Thyroid gland (tissue), 4 donors: ENCODE data around the gene PAQR5. TPM values are rescaled to one million over a fixed set of nuclear protein-coding genes. Genes with fewer than 3 reads are reported as not detected.
A peak's percentile ranks its signal among the peaks of the same experiment; 100 is the strongest.
"Not testable (repeated sequence)": the region's sequence is repeated elsewhere in the genome, so short reads cannot be mapped to it uniquely, and the experiment has no call there.

Experiments
- DNase-seq, 2 donors: peaks; one replicate each; pipeline ENCODE4 v3.0.0-alpha.2; 2019
- H3K27ac ChIP-seq, 3 donors: fragments of 200-600 bp; sonication (generic); 1 replicate in 2 of 3; 2 replicates in 1 of 3; pipeline ENCODE4 v1.5.1; 2016 to 2019; ENCODE audit warnings: mild to moderate bottlenecking in 1 of 3, moderate library complexity in 1 of 3
- H3K27me3 ChIP-seq: fragments of 200-600 bp; sonication (generic); one replicate; pipeline ENCODE4 v1.5.1; 2019
- H3K36me3 ChIP-seq, 2 donors: fragments of 200-600 bp; sonication (generic); one replicate each; pipeline ENCODE4 v1.5.1; 2016 to 2019
- H3K4me1 ChIP-seq, 2 donors: fragments of 200-600 bp; sonication (generic); one replicate each; pipeline ENCODE4 v1.5.1; 2017 to 2019
- H3K4me3 ChIP-seq, 3 donors: fragments of 200-600 bp; sonication (generic); replicated peaks in 1 of 3; 1 replicate in 2 of 3; 2 replicates in 1 of 3; pipeline ENCODE4 v1.5.1; 2016; ENCODE audit warnings: mild to moderate bottlenecking in 1 of 3
- H3K9me3 ChIP-seq: fragments of 200-600 bp; sonication (generic); one replicate; pipeline ENCODE4 v1.5.1; 2017
- POLR2A ChIP-seq, 2 donors: fragments of 450-650 bp; IDR thresholded peaks; one replicate each; pipeline ENCODE4 v1.6.1; 2017; ENCODE audit warnings: antibody characterized with exemption in 2 of 2, mild to moderate bottlenecking in 2 of 2, moderate library complexity in 1 of 2
- WGBS, 2 donors: methylation state at CpG; one replicate each; pipeline ENCODE4 v1.1.5; 2017; 5-methylcytosine and 5-hydroxymethylcytosine counted together
- intact Hi-C: fragments of 100-400 bp; cut with DNase I; formaldehyde crosslinking; loops from one replicate; pipeline ENCODE4 v1.15.1; 2023
- total RNA-seq, 4 donors: library from RNA; depleted of rRNA; stranded (reverse); fragments of >200 nt; gene quantifications; one replicate each; pipeline ENCODE4 v1.2.3, GENCODE V29; 2016
- TF ChIP-seq, protein P1 (sequence below), 6 experiments: fragments of 200-600 bp in 3 of 6; fragments of 450-650 bp in 3 of 6; sonication (generic) in 3 of 6; IDR thresholded peaks; one replicate each; pipeline ENCODE4 v1.5.1; 2016 to 2019; ENCODE audit warnings: antibody characterized with exemption in 6 of 6, mild to moderate bottlenecking in 2 of 6, inconsistent platforms in 1 of 6, moderate library complexity in 1 of 6

The PAQR5 gene
- total RNA-seq, 4 donors from 2014 or later: 0.24 to 1.5 (median 0.65) TPM

DNA sequence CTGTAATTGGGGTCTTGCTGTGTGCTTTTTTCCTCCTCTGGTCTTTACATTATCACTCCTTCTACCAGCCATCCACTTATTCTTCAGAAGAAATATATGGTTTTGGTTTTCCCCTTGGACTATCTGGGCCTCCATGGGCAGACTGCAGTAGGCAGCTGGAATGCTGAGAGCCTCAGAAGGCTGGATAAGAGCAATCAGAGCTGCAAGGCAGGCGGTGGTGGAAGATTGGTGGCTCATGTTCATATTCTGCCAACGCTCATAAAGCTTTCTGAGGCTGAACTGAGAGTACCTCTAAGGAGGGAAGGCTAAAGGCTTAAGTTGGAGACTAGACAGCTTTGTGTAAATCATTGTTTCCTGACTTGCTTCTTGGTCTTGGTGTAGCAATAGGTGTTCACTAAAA, 148.2 kb downstream of the PAQR5 start:
- WGBS, 2 donors: 52 to 72% methylated on average over 2 of the region's 2 CpGs
- Histone ChIP-seq H3K4me3 (no peak overlapping the region), H3K9me3 (no peaks in the 10 kb centered on the region), H3K36me3 (no peaks in the 10 kb centered on the region), H3K27ac (no peak overlapping the region), H3K27me3 (no peaks in the 10 kb centered on the region), H3K4me1 (peaks cover 0 to 2% of the 10 kb centered on the region in 2 donors)
- intact Hi-C loops: no loop called here
- no peak for DNase-seq
- no peak for TF ChIP-seq POLR2A (IDR thresholded peaks at IDR 0.05)
- TF ChIP-seq, protein P1, sequence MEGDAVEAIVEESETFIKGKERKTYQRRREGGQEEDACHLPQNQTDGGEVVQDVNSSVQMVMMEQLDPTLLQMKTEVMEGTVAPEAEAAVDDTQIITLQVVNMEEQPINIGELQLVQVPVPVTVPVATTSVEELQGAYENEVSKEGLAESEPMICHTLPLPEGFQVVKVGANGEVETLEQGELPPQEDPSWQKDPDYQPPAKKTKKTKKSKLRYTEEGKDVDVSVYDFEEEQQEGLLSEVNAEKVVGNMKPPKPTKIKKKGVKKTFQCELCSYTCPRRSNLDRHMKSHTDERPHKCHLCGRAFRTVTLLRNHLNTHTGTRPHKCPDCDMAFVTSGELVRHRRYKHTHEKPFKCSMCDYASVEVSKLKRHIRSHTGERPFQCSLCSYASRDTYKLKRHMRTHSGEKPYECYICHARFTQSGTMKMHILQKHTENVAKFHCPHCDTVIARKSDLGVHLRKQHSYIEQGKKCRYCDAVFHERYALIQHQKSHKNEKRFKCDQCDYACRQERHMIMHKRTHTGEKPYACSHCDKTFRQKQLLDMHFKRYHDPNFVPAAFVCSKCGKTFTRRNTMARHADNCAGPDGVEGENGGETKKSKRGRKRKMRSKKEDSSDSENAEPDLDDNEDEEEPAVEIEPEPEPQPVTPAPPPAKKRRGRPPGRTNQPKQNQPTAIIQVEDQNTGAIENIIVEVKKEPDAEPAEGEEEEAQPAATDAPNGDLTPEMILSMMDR (IDR thresholded peaks at IDR 0.05): no peak

DNA sequence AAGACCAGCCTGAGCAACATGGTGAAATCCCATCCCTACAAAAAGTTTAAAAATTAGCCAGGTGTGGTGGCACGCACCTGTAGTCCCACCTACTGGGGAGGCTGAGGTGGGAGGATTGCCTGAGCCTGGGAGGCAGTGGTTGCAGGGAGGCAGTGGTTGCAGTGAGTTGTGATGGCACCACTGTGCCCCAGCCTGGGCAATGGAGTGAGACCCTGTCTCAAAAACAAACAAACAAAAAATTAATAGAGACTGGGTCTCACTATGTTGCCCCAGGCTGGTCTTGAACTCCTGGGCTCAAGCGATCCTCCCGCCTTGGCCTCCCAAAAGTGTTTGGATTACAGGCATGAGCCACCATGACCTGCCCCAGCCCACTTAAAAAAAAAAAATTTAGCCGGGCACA, 151.5 kb downstream of the PAQR5 start:
- 92 to 100% methylated on average over 4 of the region's 4 CpGs for WGBS, 2 donors
- H3K27ac ChIP-seq, H3K4me3 ChIP-seq, H3K9me3 ChIP-seq, DNase-seq, H3K27me3 ChIP-seq, H3K36me3 ChIP-seq, intact Hi-C loops: not testable (repeated sequence)
- peaks cover 11 to 22% of the 10 kb centered on the region in 2 donors for H3K4me1 ChIP-seq

DNA sequence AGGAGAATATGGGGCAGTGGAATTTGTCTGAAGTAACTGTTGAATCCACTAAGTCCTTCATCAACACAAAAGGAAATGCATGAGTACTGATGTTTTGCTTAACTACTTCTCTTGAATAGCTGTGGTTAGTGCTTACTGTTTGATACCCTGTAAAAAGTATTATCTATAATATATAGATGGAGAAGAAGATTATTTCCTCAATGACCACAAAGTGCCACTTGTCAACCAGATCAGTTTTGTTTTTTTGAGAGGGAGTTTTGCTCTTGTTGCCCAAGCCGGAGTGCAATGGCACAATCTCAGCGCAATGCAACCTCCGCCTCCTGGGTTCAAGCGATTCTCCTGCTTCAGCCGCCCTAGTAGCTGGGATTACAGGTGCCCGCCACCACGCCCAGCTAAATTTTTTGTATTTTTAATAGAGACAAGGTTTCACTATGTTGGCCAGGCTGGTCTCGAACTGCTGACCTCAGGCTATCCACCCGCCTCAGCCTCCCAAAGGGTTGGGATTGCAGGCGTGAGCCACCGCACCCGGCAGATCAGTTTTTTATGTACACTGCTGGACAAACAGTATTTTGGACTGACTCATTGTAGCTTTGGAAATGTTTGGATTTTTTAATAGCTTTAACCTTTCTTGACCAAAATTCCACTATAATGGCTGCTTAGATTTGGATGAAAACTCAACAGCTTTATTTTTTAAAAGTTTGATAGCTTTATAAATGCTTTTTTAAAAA, 152.4 kb downstream of the PAQR5 start:
- H3K36me3 ChIP-seq: peaks cover 8 to 10% of the 10 kb centered on the region in 2 donors
- H3K9me3 ChIP-seq: no peaks in the 10 kb centered on the region
- H3K27me3 ChIP-seq: no peaks in the 10 kb centered on the region
- 93 to 95% methylated on average over 12 of the region's 12 CpGs for WGBS, 2 donors
- no peak for DNase-seq
- no peak overlapping the region for H3K4me3 ChIP-seq
- no peak overlapping the region for H3K27ac ChIP-seq
- intact Hi-C loops: no loop called here
- TF ChIP-seq, protein P1 (IDR thresholded peaks at IDR 0.05): no peak
- TF ChIP-seq POLR2A (IDR thresholded peaks at IDR 0.05): no peak
- H3K4me1 ChIP-seq: peaks cover 11 to 26% of the 10 kb centered on the region in 2 donors

DNA sequence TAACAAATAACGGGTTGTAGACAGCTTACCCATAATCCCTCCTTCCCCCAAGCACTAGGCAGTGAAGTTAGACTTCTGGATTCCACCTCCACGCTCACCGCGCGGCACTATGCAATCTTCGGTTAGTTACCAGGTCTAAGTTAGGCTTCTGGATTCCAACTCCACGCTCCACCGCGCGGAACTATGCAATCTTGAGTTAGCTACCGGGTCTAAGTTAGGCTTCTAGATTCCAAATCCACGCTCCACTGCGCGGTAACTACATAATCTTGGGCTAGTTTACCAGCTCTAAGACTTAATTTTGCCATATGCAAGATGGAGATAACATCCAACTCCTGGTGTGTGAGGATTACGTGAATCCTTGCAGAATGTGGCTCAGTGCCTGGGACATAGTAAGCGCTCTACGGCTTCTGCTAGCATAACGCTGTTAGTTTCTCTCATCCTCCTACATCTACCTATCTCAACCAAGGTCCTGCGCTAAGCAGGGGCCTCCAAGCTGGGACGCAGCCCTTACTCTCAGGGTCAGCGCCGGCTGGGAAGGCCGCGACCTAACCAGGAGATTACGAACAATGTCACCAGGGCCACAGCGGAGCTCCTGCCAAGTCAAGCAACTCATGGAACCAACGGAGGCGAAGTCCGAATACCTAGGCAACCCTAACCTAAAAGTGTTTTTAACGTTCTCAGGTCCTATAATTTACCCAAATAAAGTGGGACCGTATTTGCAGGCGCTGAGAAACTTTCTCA, 153.4 kb downstream of the PAQR5 start:
- no peak for DNase-seq
- intact Hi-C loops: no loop called here
- Histone ChIP-seq H3K4me1 (peaks cover 11 to 26% of the 10 kb centered on the region in 2 donors), H3K27ac (peak overlapping the region; percentile 81 to 91 (median 89)), H3K36me3 (peaks cover 14 to 15% of the 10 kb centered on the region in 2 donors), H3K4me3 (peak overlapping the region; percentile 22 to 99 (median 96)), H3K27me3 (no peaks in the 10 kb centered on the region), H3K9me3 (no peaks in the 10 kb centered on the region)
- 16% methylated on average over 31 to 32 of the region's 32 CpGs for WGBS, 2 donors
- TF ChIP-seq, protein P1 (IDR thresholded peaks at IDR 0.05): no peak
- TF ChIP-seq POLR2A (IDR thresholded peaks at IDR 0.05): no peak

DNA sequence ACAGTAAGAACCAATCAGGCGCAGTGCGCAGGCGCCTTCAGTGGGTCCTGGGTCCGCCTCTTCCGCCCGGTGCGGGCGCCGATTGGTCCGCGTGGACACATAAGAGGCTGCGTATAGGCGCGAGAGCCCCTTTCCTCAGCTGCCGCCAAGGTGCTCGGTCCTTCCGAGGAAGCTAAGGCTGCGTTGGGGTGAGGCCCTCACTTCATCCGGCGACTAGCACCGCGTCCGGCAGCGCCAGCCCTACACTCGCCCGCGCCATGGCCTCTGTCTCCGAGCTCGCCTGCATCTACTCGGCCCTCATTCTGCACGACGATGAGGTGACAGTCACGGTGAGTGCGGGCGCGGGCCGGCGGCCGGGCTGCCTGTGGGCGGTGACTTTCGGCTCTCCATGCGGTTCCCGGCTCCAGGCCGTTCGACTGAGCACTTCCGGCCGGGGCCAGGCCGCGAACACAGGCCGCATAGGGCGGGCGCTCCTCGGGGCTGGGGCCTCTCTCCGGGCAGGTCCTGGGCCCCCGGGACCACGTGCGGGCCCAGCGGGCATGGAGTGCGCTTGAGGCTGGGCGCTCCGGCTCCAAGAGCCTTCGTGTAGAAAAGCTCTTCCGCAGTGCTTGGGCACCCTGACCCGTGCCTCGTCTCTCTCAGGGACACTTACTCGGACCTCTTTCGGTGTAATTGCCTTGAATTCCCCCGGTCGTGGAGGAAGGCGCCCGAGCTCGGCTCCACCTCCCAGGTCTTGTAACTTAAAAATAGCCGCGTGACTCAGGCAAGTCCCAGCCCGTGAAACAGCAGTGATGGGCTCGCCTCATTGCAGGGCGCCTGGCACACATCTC, 154.2 kb downstream of the PAQR5 start, which contains the start of gene RPLP1:
Gene RPLP1, plus strand, starts transcription at position 127 of the 830 bp plus-strand sequence. Its CDS starts 131 bp downstream, at position 258.
- Histone ChIP-seq H3K36me3 (peaks cover 14 to 15% of the 10 kb centered on the region in 2 donors), H3K27ac (peak within 1 kb of the TSS; percentile 81 to 91 (median 89)), H3K4me1 (peaks cover 11 to 26% of the 10 kb centered on the region in 2 donors), H3K27me3 (no peaks in the 10 kb centered on the region), H3K4me3 (peak within 1 kb of the TSS; percentile 75 to 99 (median 96)), H3K9me3 (no peaks in the 10 kb centered on the region)
- 0 to 3% methylated on average over 14 to 46 of the region's 77 CpGs for WGBS, 2 donors
- peak in 1 of 2 donors; percentile 98 for TF ChIP-seq POLR2A (IDR thresholded peaks at IDR 0.05)
- TF ChIP-seq, protein P1 (IDR thresholded peaks at IDR 0.05): no peak
- intact Hi-C loops: no loop called here
- peak; percentile 96 to 97 for DNase-seq
